Stomach smooth muscle (tissue), 2 donors: ENCODE data around the gene SUFU.

ENCODE experiments used
- H3K27ac ChIP-seq: one replicate; pipeline ENCODE4 v1.7.0; 2013; ENCODE audit warnings: mild to moderate bottlenecking, low read length, inconsistent platforms
- H3K27me3 ChIP-seq, 2 donors: one replicate each; pipeline ENCODE4 v1.7.0; 2013; ENCODE audit warnings: low read length in 2 of 2; ENCODE audit not compliant: insufficient read depth in 2 of 2, control insufficient read depth in 1 of 2
- H3K36me3 ChIP-seq, 2 donors: one replicate each; pipeline ENCODE4 v1.7.0; 2013; ENCODE audit warnings: low read length in 2 of 2; ENCODE audit not compliant: control insufficient read depth in 2 of 2, insufficient read depth in 2 of 2
- H3K4me1 ChIP-seq: one replicate; pipeline ENCODE4 v1.7.0; 2013; ENCODE audit warnings: low read length; ENCODE audit not compliant: control insufficient read depth, insufficient read depth
- H3K4me3 ChIP-seq, 2 donors: one replicate each; pipeline ENCODE4 v1.7.0; 2013; ENCODE audit warnings: low read length in 2 of 2
- H3K9ac ChIP-seq, 2 donors: one replicate each; pipeline ENCODE4 v1.7.0; 2013; ENCODE audit warnings: low read length in 2 of 2, mild to moderate bottlenecking in 1 of 2
- H3K9me3 ChIP-seq, 2 donors: one replicate each; pipeline ENCODE4 v1.7.0; 2013; ENCODE audit warnings: low read length in 2 of 2; ENCODE audit not compliant: control insufficient read depth in 2 of 2
- donor health status: healthy.
- donor health status: Pancreatic carcinoma.

Gene SUFU

DNA sequence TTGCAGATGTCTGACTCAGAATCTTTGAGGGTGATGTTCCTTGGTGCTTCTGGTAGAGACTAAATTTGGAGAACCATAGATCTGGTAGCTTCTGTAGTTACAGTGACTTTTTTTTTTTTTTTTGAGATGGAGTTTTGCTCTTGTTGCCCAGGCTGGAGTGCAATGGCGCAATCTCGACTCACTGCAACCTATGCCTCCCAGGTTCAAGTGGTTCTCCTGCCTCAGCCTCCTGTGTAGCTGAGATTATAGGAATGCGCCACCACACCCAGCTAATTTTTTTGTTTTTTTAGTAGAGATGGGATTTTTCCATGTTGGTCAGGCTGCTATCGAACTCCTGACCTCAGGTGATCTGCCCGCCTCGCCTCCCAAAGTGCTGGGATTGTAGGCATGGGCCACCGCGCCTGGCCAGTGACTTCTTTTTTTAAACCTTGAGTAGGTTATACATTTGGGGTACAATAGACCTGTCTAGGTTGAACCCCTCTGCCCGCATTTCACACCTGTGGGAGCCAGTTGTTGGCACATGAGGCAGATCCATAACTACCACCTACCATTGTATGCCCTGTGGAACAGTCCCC lies 47.0 kb downstream of the SUFU start:
- Histone ChIP-seq H3K9me3 (no peaks in the 10 kb centered on the region), H3K36me3 (peaks cover 5 to 8% of the 10 kb centered on the region in 2 donors), H3K4me1 (no peaks in the 10 kb centered on the region), H3K4me3 (no peak overlapping the region), H3K27me3 (no peaks in the 10 kb centered on the region), H3K9ac (no peak overlapping the region), H3K27ac (no peak overlapping the region)

DNA sequence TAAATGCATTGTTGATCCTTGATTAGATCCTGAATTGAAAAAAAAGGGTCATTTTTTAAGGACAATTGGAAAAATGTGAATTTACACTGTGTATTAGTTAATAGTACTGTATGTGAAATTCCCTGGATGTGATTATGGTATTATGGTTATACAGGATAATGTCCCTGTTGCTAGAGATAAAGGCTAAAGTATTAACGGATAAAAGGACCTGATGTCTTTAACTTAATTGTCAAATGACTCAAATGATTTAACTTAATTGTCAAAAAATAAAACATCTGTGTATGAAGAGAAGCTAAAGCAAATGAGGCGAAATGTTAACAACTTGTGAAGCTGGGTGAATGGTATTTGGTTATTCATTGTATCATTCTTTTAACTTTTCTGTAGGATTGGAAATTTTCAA lies 48.8 kb downstream of the SUFU start:
- H3K27me3 ChIP-seq = no peaks in the 10 kb centered on the region

DNA sequence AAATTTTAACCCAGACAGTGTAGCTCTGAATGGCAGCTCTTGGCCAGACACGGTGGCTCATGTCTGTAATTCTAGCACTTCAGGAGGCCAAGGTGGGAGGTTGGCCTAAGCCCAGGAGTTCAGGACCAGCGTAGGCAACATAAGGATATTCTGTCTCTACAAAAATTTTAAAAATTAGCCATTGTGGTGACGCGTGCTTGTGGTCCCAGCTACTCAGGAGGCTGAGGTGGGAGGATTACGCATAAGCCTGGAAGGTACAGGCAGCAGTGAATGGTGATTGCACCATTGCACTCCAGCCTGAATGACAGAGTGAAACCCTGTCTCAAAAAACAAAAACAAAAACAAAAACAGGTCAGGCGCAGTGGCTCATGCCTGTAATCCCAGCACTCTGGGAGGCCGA lies 50.0 kb downstream of the SUFU start:
- Histone ChIP-seq H3K36me3 (peaks cover 5 to 8% of the 10 kb centered on the region in 2 donors), H3K9ac (no peak overlapping the region), H3K4me3 (no peak overlapping the region), H3K27me3 (no peaks in the 10 kb centered on the region), H3K27ac (no peak overlapping the region), H3K9me3 (no peaks in the 10 kb centered on the region), H3K4me1 (no peaks in the 10 kb centered on the region)

More for the DNA sequence above, 48.8 kb downstream of the SUFU start:
- no peaks in the 10 kb centered on the region for H3K4me1 ChIP-seq
- peaks cover 5 to 8% of the 10 kb centered on the region in 2 donors for H3K36me3 ChIP-seq
- H3K9me3 ChIP-seq = no peaks in the 10 kb centered on the region
- H3K27ac ChIP-seq = no peak overlapping the region
- H3K9ac ChIP-seq = no peak overlapping the region
- no peak overlapping the region for H3K4me3 ChIP-seq

DNA sequence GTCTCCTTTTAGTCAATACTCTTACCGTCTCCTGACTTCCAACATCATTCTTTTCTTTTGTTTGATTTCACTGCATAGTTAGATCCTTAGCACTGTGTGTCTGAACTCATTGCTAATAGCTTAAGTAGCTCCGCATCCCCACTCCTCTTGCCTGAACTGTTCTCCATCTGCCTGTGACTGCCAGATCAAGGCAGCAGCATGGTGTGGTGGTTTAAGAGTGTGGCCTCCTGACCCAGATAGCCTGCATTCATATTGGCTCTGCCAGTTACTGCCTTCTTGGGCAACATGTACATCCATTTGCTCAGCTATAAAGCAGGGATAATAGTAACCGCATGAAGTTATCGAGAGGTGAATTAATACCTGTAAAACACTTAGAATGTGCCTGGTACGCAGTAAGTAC lies 50.8 kb downstream of the SUFU start:
- H3K27me3 ChIP-seq = no peaks in the 10 kb centered on the region
- no peaks in the 10 kb centered on the region for H3K9me3 ChIP-seq
- H3K9ac ChIP-seq = no peak overlapping the region
- H3K4me3 ChIP-seq = no peak overlapping the region
- no peaks in the 10 kb centered on the region for H3K4me1 ChIP-seq
- no peak overlapping the region for H3K27ac ChIP-seq
- peaks cover 5 to 8% of the 10 kb centered on the region in 2 donors for H3K36me3 ChIP-seq

DNA sequence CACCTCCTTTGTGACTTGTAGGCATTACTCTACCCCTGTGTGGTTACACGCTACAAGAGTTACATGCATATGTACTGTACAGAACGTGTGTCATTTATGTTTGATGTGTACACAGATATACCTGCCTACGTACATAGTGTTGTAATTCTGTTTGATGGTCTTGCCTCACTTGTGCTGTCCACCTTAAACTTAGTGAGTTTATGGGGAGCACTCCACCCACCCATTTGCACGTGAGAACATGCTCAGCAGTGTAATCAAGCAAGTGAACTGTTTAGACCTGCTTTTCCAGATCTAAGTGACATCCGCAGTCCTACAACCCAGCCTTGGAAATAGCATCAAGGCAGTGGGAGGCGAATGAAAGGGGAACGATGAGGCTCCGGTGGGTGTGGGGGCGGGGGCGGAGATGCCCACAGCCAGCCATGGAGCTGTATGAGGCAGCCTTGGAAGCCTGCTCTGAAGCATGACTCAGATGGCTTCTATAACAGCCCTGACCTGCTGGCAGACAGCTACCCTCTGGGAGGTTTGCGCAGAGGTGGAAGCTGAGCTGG lies 52.1 kb downstream of the SUFU start:
- Histone ChIP-seq H3K4me1 (no peaks in the 10 kb centered on the region), H3K9me3 (no peaks in the 10 kb centered on the region), H3K27ac (no peak overlapping the region), H3K4me3 (no peak overlapping the region), H3K9ac (no peak overlapping the region), H3K27me3 (no peaks in the 10 kb centered on the region), H3K36me3 (peaks cover 0 to 3% of the 10 kb centered on the region in 2 donors)

GRCh38 chr10:102557569-102557968 lies 53.8 kb downstream of the SUFU start:
- H3K4me1 ChIP-seq = no peaks in the 10 kb centered on the region

DNA sequence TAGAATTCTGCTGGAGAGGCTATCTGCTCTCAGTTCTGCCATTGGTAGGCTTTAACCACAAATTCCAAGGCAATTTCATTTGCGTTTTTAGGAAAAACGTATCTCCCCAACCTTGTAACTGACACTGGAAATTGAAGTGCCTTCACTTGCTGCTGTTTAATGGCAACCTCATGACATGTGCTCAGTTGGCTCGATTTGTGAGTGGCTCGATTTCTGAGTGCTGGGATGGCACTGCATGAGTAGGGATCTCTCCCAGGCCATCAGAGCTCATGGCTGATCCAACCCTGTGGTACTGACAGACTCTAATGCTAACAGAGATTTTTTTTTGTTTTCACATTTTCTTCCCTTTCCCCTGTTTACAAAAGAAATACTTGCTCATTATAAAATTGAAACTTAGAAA lies 56.0 kb downstream of the SUFU start:
- no peak overlapping the region for H3K4me3 ChIP-seq
- no peak overlapping the region for H3K27ac ChIP-seq
- H3K9me3 ChIP-seq = no peaks in the 10 kb centered on the region
- H3K36me3 ChIP-seq = no peaks in the 10 kb centered on the region
- H3K9ac ChIP-seq = no peak overlapping the region
- no peaks in the 10 kb centered on the region for H3K4me1 ChIP-seq
- H3K27me3 ChIP-seq = no peaks in the 10 kb centered on the region

More at GRCh38 chr10:102557569-102557968, 53.8 kb downstream of the SUFU start:
- no peaks in the 10 kb centered on the region for H3K36me3 ChIP-seq
- H3K9me3 ChIP-seq = no peaks in the 10 kb centered on the region
- no peak overlapping the region for H3K4me3 ChIP-seq
- H3K9ac ChIP-seq = no peak overlapping the region
- H3K27me3 ChIP-seq = no peaks in the 10 kb centered on the region
- no peak overlapping the region for H3K27ac ChIP-seq

- H3K27me3 ChIP-seq = no peaks in the 10 kb centered on the region
- H3K9ac ChIP-seq = no peak overlapping the region
- no peak overlapping the region for H3K27ac ChIP-seq
- H3K4me1 ChIP-seq = no peaks in the 10 kb centered on the region
- H3K4me3 ChIP-seq = no peak overlapping the region
- no peaks in the 10 kb centered on the region for H3K9me3 ChIP-seq
- H3K36me3 ChIP-seq = no peaks in the 10 kb centered on the region
Measured at GRCh38 chr10:102564209-102564834, 60.5 kb downstream of the SUFU start.

DNA sequence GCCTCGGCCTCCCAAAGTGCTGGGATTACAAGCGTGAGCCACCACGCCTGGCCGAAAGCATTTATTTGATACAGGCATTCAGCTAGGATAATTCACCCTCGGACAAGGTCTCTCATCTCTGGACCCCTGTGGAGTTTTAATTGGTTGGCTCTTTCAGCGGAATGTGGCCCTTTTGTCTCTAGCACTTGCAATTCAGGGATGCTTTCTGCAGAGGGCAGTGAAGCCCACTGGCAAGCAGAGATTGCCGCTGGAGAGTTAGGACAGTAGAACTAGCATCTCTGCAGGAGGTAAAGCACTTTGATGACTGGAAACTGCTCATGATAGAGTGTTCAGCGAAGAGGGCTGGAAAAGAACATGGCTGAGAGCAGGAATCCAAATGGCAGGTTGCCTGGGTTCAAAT lies 62.0 kb downstream of the SUFU start:
- no peaks in the 10 kb centered on the region for H3K9me3 ChIP-seq
- H3K36me3 ChIP-seq = no peaks in the 10 kb centered on the region
- no peaks in the 10 kb centered on the region for H3K27me3 ChIP-seq

DNA sequence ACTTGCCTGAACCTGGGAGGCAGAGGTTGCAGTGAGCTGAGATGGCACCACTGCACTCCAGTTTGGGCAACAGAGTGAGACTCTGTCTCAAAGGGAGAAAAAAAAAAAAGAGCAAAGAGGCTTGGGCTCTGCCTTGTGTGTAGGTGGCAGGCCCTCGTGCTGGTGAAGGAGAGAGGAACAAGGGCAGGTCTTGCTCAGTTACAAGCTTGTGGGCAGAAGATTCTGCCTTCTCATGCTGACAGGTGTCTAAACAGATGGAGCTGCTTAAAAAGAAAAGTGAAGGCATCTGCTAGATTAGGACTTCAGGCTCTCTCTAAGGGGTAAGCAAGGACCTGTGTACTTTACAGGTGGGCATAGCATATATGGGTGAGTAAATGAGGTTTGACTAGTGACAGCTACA lies 75.0 kb downstream of the SUFU start:
- Histone ChIP-seq H3K27ac (no peak overlapping the region), H3K9ac (no peak overlapping the region), H3K27me3 (no peaks in the 10 kb centered on the region), H3K4me3 (no peak overlapping the region), H3K9me3 (no peaks in the 10 kb centered on the region), H3K4me1 (peaks cover 9% of the 10 kb centered on the region), H3K36me3 (no peaks in the 10 kb centered on the region)

More for the DNA sequence above, 62.0 kb downstream of the SUFU start:
- H3K9ac ChIP-seq = no peak overlapping the region
- no peaks in the 10 kb centered on the region for H3K4me1 ChIP-seq
- H3K4me3 ChIP-seq = no peak overlapping the region
- H3K27ac ChIP-seq = no peak overlapping the region

- H3K36me3 ChIP-seq = no peaks in the 10 kb centered on the region
- no peaks in the 10 kb centered on the region for H3K9me3 ChIP-seq
- no peak overlapping the region for H3K9ac ChIP-seq
- no peak overlapping the region for H3K27ac ChIP-seq
- no peak overlapping the region for H3K4me3 ChIP-seq
- H3K4me1 ChIP-seq = peaks cover 13% of the 10 kb centered on the region
- no peaks in the 10 kb centered on the region for H3K27me3 ChIP-seq
Measured at GRCh38 chr10:102579328-102579727, 75.6 kb downstream of the SUFU start.
